Cerebellar cortex (tissue), 1 donor: ENCODE data around the gene METAP1.
"Not testable (repeated sequence)": the region's sequence is repeated elsewhere in the genome, so short reads cannot be mapped to it uniquely, and the experiment has no call there.

Source experiments
- DNase-seq: peaks from one replicate; pipeline ENCODE4 v3.0.0-alpha.2; 2015; ENCODE audit warnings: low spot score

Gene METAP1

DNA sequence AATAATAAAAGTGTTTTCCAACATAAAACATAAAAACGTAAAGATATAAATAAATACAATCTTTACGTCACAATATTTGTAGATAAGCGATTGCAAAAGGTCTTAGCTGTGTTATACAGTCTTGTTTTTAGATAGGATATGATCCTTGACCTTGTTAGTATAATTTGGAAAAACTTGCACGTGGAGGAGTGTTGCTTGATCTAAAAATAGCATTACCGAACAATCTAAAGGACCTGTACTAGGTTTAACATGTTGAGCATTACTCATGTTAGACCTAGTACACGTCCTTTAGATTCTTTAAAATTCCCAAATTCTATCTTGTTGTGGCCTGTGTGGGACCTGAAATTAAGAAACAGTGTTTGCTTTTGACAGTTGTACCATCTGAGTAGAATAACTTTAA is 1.6 kb downstream of the METAP1 start:
- DNase-seq = no peak

DNA sequence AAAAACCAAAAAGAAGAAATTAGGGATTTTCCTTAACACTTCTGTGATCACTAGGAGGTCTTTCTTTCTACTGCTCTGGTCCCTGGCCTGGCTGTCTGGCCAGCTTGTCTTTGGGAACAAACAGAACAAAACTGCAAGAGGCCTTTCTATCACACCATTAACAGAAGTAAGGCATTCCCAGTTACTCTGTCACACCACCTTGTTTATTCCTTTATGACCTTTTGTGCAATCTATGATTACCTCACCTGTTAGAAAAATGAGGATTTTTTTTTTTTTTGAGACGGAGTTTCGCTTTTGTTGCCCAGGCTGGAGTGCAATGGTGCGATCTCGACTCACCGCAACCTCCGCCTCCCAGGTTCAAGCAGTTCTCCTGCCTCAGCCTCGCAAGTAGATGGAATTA is 3.0 kb downstream of the METAP1 start:
- no peak for DNase-seq

DNA sequence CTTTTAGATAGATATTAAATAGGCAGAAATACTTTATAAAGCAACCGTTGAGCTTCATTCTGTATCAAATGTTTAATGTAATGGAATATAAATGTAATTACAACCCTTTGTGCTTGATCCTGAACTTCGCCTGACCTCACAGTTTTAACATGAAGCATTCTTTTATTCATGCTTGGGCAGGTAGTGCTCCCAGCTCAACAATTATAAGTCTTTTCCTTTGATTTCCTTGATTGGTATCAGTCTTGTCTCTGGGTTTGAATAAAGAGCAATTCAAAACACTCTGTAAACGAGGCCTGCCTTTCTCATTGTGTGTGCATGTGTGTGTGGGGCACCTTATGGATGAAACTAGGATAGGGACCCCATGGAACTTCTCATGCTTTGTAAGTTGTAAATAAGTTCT is 6.8 kb downstream of the METAP1 start:
- DNase-seq = no peak

DNA sequence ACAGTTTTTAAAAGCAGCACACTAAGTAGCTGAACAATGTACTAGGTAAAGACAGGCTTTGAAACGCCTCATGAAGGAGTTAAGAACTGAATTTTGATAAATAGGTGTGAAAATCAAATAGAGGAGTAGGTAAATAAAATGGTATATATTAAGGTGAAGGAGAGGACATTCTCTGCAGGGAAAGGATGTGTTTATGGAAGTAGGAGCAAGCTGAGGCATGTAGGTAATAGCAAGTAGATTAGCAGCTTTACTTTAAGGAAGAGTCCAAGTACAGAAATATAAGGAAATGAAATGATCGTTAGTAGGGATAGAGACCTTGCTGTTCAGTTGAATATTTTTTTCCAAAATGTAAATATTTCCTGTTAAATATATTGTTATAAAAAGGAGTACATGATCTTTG is 12.5 kb downstream of the METAP1 start:
- DNase-seq = no peak

DNA sequence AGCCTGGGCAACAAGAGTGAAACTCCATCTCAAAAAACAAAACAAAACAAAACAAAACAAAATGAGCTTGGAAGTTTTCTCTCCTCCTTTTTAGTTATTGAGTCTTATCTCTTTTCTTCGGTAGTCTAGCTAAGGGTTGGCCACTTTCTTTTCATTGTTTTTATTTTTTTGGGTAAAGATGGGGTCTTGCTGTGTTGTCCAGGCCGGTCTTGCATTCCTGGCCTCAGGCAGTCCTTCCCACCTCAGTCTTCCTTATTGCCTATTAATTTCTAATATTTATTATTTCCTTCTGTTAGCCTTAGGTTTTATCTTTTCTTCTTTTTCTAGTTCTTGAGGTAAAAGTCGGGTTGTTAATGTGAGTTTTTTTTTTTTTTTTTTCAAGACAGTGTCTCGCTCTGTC is 16.4 kb downstream of the METAP1 start:
- DNase-seq = no peak

DNA sequence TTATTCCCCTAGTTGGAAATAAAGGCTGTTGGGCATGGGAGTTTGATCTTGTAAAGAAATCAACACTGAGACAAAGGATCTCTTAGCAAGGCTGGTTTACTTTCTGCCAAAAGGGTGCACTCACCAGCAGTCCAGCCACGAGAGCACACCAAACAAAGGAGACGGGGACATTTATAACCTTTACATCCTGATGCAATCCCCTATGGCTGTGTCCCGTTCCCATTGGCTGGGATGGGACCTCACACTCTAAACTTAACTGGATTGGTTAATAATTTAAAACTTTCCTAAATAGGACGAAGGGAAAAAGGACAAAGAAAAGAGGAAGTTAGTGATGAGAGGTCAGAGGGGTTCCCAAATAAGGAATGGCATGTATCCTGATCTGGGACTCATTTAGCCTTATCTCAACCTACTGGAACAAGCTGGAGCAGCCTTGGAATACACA is 17.9 kb downstream of the METAP1 start:
- no peak for DNase-seq

DNA sequence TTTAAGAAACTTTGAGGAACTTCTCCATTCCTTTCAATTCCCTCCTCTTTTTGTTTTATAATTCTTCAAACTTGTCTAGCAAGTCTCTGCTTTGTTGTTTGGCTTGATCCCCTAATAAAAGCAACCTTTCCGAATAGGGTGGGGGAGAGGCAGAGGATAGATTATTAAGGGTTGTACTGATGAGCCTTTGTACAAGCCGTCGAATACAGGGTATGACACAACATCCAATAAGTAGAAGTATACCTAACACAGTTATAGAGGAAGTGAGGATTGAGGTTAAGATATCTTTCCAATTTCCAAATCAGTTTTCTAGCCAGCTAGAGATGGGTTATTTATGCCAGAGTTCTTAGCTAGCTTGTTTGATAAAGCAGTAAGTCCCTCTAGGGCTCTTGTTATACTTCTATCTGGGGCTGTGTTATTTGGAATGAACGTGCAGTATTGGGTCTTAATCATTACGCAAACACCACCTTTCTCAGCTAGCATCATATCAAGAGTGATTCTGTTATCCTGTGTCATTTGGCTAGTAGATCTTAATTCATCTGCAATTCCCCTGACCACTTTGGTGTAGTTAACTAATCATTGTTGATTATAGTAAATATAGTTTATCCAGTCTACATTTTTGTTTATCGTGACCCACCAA is 18.5 kb downstream of the METAP1 start:
- DNase-seq = no peak

DNA sequence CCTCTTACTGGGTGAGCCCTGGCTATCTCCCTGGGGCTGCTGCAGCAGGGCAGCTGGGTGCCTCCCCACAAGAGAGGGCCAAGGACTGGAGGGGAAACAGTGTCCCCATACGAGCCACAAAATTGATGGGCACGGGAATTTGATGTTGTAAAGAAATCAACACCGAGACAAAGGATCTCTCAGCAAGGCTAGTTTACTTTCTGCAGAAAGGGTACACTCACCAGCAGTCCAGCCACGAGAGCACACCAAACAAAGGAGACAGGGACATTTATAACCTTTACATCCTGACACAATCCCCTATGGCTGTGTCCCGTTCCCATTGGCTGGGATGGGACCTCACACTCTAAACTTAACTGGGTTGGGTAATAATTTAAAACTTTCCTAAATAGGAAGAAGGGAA is 25.9 kb downstream of the METAP1 start:
- DNase-seq = no peak

DNA sequence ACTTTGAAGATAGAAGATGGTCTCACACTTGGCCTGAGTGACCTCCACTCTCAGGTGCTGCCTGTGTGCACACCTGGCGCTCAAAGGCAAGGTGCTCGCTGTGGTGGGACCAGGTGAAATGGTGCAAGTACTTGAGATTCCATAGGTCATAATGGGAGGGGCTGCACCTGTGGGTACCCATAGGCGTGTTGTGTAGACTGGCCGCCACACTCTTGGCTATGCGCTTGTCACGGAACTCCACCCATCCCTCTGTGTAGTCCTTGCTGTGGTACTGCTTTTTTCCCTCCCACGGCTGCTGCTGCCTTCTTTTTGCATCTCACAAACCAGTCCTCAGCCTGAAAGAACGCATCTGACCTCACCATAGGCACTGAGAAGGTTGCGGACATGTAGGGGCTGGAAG is 27.0 kb downstream of the METAP1 start:
- DNase-seq = no peak

DNA sequence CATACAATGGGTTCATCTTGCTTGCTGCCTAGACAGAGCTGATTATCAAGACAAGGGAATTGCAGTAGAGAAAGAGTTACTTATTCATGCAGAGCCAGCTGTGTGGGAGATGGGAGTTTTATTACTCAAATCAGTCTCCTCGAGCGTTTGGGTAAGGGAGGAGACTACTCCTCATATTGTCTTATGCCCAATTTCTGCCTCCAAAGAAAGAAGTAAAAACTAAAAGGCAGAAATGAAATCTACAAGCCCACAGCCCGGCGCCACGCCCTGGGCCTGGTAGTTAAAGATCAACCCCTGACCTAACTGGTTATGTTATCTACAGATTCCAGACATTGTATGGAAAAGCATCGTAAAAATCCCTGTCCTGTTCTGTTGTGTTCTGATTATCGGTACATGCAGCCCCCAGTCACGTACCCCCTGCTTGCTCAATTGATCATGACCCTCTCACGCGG is 28.3 kb downstream of the METAP1 start:
- not testable (repeated sequence) for DNase-seq

DNA sequence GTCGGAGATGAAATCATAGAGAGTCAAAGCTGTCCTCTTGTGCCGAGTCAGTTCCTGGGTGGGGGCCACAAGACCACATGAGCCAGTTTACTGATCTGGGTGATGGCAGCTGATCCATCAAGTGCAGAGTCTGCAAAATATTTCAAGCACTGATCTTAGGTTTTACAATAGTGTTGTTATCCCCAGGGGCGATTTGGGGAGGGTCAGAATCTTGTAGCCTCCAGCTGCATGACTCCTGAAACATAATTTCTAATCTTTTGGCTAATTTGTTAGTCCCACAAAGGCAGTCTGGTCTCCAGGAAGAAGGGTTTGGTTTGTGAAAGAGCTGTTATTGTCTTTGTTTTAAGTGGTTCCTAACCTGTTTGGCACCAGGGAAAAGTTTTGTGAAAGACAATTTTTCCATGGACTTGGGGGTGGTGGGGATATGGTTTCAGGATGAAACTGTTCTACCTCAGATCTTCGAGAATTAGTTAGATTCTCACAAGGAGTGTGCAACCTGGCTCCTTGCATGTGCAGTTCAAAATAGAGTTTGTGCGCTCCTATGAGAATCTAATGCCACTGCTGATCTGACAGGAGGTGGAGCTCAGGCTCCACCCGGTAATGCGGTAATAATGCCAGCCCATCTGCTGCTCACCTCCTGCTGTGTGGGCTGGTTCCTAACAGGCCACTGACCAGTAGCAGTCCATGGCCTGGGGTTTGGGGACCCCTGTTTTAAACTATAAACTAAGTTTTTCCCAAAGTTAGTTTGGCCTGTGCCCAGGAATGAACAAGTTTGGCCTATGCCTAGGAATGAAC is 29.2 kb downstream of the METAP1 start:
- peak; percentile 29 for DNase-seq

DNA sequence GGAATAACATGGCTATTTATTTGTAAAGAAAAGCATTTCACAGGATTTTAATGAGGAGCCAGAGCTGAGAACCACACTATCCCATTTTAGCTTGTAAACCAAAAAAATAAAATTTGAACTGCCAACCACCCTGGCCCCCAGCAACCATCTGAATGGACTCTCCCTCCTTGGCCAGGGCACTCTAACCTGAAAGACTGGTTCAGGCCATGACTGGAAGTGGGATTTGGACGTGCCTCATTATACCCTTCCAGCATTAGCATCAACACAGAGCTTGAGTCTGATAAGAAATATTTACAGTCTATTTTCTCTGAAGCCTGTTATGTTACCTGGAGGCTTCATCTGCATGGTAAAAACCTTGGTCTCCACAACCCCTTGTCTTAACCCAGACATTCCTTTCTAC is 30.0 kb downstream of the METAP1 start:
- no peak for DNase-seq

DNA sequence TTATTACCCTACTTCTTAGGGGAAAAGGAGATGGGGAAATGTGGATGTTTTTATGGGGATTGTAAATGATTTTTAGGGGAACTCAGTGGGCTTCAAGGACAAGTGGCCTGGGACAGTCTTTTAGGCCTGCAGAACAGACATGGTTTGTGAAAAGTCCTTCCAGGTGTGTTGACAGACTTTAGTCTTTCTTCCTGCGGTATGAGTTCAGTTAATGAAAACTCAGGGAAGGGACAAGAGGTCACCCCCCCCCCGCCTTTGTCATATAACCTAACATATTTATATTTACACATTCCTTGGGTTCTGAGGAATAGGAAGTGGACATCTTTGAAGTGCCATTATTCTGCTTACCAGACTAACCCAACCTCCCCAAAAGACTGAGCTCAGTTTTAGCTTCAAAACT is 31.8 kb downstream of the METAP1 start:
- DNase-seq = no peak

DNA sequence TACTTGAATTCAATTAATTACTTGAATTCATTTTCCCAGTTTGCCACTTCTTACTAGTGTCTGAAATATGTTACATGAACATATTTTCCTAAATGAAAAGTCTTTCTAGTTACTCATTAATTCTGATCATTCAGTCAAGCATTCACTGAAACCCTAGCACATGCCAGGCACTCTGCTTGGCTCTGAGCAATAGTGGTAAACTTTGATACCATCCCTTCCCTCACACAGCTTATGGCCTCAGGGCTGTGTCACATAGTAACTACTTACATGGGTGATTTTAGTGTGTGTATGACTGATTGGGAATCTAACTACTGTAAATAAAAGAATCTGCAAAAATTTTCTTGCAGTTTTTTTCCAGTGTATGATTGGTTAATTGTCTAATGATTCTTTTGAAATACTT is 32.7 kb downstream of the METAP1 start:
- DNase-seq = no peak

DNA sequence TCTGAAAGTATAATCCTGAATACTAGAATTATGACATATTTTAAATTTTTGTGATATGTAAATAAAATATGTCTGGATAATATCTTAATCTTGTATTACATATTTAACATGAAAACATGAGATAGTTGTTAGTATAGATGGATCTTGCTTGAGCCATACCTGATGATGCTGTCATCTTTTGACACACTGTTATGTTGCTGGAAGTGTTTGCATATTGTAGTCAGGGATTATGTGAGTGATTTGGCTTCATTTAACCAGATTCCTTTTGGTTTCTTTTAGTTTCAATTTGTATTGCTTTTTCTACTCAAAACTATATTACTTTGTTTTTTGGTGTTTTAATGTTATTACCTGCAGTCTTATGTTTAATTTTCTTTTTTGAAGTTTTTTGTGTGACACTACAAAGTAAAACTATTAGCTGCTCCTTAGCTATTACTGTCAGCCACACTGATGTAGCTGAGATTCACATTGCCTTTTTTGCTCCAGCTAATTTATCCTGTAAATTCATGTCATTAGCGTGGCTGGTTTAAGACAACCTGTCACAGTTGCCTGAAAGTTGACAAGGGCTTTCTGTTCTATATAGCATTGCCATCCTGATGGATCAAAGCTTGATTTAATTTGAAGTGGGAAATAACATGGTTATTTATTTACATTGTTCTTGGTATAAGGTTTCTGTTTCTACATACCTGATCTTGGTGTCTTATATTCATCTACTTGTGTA is 33.7 kb downstream of the METAP1 start:
- no peak for DNase-seq

DNA sequence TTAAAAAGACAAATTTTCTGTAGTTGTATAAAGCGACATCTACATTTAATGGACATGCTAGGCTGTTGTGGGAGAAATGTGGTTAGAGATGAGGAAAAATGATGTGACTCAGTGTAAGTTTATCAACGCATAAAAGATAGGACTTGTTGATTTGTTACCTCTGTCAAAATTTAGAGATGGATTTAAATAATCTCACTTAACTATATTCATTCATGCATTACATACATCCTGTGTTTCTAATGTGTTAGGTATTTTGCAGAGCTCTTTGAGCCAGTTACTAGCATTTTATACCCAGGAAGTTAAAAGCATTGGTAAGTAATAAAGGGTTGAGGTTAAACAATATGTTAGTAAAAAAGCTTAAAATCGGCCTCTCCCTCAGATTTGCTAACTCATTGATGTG is 34.3 kb downstream of the METAP1 start:
- no peak for DNase-seq

DNA sequence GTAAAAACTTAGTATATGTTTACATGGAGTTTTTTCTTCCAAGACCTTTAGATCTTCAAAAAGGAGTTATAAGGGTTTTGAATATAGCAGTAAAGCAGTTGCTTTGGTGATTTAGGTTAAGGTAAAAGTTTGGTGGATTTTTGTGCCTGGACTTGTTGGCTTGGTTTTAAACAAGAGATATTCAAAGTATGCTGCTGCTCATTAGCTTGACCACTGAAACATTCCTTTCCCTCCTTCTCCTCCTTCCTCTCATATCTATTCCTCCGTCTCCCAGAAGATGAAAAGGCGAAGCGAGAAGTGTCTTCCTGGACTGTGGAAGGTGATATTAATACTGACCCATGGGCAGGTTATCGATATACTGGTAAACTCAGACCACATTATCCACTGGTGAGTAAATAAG is 38.4 kb downstream of the METAP1 start:
- no peak for DNase-seq

DNA sequence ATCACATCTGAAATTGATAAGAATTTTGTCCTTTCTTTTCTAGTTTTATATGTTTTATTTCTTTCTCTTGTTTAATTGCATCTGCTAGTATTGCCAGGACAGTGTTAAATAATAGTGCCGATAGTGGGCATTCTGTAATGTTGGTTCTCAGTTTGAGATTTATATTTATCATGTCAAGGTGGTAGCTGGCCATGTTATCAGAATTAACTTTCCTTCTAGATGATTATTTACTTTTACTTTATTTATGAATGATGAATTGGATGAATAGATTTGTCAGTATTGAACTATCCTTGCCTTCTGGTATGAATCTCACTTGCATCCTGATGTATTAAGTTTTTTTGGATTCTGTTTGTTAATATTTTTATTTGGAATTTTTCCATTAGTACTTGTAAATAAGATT is 42.7 kb downstream of the METAP1 start:
- DNase-seq = no peak

DNA sequence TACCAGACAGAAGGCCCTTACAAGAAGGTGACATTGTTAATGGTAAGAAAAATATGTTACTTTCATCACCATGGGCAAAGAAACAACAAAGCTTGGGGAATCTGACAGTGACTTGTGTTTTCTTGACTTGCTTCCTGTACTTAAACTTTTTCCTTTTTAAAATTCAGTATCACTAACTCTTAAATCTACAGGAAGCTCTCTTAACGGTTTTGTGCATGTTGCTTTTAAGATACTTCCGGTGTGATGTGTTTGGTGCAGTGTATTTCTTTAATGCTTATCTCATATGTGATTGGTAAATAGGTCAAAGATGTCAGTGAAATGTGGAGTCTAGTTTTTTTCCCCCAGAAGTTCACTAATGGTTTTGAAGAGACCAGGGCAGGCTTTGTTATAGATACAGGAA is 47.8 kb downstream of the METAP1 start:
- no peak for DNase-seq

DNA sequence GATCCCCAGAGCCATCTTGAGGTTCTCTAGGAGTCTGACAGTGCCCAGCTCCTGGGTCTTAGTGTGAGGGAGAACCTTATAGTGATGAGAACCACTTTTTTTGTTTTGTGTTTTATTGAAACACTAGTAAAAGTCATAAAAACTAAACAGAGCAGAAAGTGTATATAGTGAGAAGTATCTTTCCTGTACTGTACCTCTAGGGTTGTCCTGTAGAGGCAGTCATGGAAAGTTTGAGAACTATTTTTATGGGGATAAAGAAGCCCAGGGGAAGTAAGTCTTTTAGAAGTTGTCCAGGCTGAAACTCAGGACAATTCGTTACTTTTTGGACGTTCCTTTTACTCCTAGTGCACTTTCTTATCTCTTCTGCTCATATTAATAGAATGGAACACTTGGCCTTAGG is 52.2 kb downstream of the METAP1 start:
- DNase-seq = no peak

DNA sequence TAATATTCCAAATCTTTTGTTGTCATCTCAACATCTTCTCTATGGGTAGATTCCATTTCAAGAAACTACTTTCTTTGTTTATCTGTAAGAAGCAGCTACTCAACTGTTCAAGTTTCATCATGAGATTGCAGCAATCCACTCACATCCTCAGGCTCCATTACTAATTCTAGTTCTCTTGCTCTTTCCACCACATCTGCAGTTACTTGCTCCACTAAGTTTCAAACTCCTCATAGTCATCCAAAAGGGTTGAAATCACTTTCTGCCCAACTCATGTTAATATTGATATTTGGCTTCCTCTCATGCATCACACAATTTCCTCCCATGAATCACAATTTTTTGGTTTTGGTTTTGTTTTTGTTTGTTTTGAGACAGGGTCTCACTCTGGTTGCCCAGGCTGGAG is 57.4 kb downstream of the METAP1 start:
- DNase-seq = no peak

DNA sequence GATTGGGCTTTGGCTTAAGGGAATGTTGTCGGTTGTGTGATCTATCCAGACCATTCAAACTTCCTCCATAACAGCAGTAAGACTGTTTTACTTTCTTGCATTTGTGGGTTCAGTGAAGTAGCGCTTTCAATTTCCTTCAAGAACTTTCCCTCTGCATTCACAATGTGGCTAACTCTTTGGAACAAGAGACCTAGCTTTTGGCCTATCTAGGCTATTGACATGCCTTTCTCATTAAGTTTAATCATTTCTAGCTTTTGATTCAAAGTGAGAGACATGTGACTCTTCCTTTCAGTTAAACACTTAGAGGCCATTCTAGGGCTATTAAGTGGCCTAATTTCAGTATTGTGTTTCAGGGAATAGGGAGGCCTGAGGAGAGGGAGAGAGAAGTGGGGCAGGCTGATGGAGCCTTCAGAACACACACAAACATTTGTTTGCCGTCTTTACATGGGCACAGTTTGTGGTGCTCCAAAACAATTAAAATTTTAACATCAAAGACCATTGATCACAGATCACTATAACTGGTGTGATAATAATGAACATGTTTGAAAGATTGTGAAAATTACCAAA is 59.0 kb downstream of the METAP1 start:
- no peak for DNase-seq

DNA sequence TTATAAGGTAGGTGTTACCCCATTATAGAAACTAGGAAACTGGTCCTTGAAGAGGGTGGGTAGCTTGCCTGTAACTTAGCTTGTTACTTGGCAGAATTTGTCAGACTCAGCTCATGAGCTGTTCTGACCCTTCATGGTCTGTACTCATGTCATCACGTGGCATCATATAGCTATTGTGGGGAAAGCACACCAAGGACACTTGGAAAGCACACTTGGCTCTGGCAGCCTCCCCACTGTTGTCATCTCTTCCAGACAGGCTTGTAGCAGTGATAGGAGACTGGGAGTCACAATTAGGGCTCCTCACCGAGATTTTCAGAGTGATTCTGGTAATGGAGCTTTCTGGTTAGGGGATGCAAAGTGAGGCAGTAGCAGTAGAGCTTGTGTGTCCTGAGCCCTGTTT is 62.7 kb downstream of the METAP1 start:
- DNase-seq = no peak
